OCI-LY7 (cell line): ENCODE measurements around the gene TGM2. TPM values are rescaled to one million over a fixed set of nuclear protein-coding genes. Genes with fewer than 3 reads are reported as not detected.

ENCODE experiments used
- BruUV-seq: library from RNA; stranded (reverse); fragments of 400-500 nt; replicated peaks from 2 replicates; lab custom pipeline; 2021; lab: Mats Ljungman, UMichigan
- CTCF ChIA-PET: fragments of 300-600 bp; sonication (Branson Sonifier 250); formaldehyde crosslinking; loops from one replicate; lab custom pipeline; 2022; ENCODE audit warnings: antibody characterized with exemption; ENCODE audit not compliant: unreplicated experiment; lab: Charles Lee
- POLR2A ChIA-PET: fragments of 300-600 bp; sonication (Branson Sonifier 250); formaldehyde crosslinking; loops from one replicate; lab custom pipeline; 2022; ENCODE audit warnings: antibody characterized with exemption; lab: Charles Lee
- DNase-seq: peaks from one replicate; pipeline ENCODE4 v3.0.0-alpha.2; 2015; ENCODE audit warnings: low spot score
- H2AFZ ChIP-seq: fragments of 200-600 bp; sonication (generic), shearing (Covaris generic); 2 replicates; pipeline ENCODE4 v1.6.1; 2014; ENCODE audit warnings: mild to moderate bottlenecking, antibody characterized with exemption, low read length, moderate library complexity
- H3K27ac ChIP-seq: fragments of 200-600 bp; sonication (generic); 2 replicates; pipeline ENCODE4 v1.5.1; 2014; ENCODE audit warnings: mixed run types, low read depth, mild to moderate bottlenecking, moderate library complexity, low read length, inconsistent platforms; ENCODE audit not compliant: poor library complexity, severe bottlenecking
- H3K36me3 ChIP-seq: fragments of 200-600 bp; sonication (generic); 2 replicates; pipeline ENCODE4 v1.6.1; 2014; ENCODE audit warnings: mild to moderate bottlenecking, antibody characterized with exemption, low read length, moderate library complexity, mixed read lengths; ENCODE audit not compliant: insufficient read depth
- H3K4me1 ChIP-seq: fragments of 200-600 bp; sonication (generic); 2 replicates; pipeline ENCODE4 v1.5.1; 2014; ENCODE audit warnings: mild to moderate bottlenecking, low read length; ENCODE audit not compliant: insufficient read depth, poor library complexity, severe bottlenecking
- H3K4me2 ChIP-seq: fragments of 200-600 bp; sonication (generic); 2 replicates; pipeline ENCODE4 v1.6.1; 2014; ENCODE audit warnings: mild to moderate bottlenecking, low read length
- H3K4me3 ChIP-seq: fragments of 200-600 bp; sonication (generic); 2 replicates; pipeline ENCODE4 v1.5.1; 2014; ENCODE audit warnings: mild to moderate bottlenecking, low read depth, low read length; ENCODE audit not compliant: poor library complexity, severe bottlenecking
- H3K79me2 ChIP-seq: fragments of 200-600 bp; sonication (generic); 2 replicates; pipeline ENCODE4 v1.6.1; 2016; ENCODE audit warnings: low read depth, mild to moderate bottlenecking, low read length, moderate library complexity, mixed read lengths; ENCODE audit not compliant: insufficient read depth
- H3K9me2 ChIP-seq: fragments of 200-600 bp; sonication (generic); 2 replicates; pipeline ENCODE4 v1.6.1; 2016; ENCODE audit warnings: mild to moderate bottlenecking, low read length, mixed read lengths; ENCODE audit not compliant: insufficient read depth
- H3K9me3 ChIP-seq: fragments of 200-600 bp; sonication (generic); 2 replicates; pipeline ENCODE4 v1.6.1; 2014; ENCODE audit warnings: mild to moderate bottlenecking, mixed run types, low read length, mixed read lengths
- H4K20me1 ChIP-seq: fragments of 200-600 bp; sonication (generic); 2 replicates; pipeline ENCODE4 v1.6.1; 2014; ENCODE audit warnings: mild to moderate bottlenecking, antibody characterized with exemption, low read length, moderate library complexity, mixed read lengths; ENCODE audit not compliant: insufficient read depth
- CTCF ChIP-seq: fragments of 200-600 bp; sonication (generic); conservative IDR thresholded peaks from 2 replicates; pipeline ENCODE4 v1.5.1; 2014; ENCODE audit warnings: mild to moderate bottlenecking, antibody characterized with exemption, low read length, moderate library complexity, mixed read lengths
- EZH2phosphoT487 ChIP-seq: fragments of 200-600 bp; sonication (generic); IDR thresholded peaks from 2 replicates; pipeline ENCODE4 v1.6.1; 2018; ENCODE audit warnings: low read depth, borderline replicate concordance, mild to moderate bottlenecking, mixed run types, antibody characterized with exemption, low read length, moderate library complexity, mixed read lengths
- intact Hi-C: fragments of 100-400 bp; cut with micrococcal nuclease; formaldehyde crosslinking; loops from one replicate; pipeline ENCODE4 v1.10.0; 2022; ENCODE audit not compliant: unreplicated experiment
- total RNA-seq, 2 experiments: library from RNA; depleted of rRNA in 1 of 2; stranded (reverse); fragments of >200 nt in 1 of 2; shearing (Covaris generic) in 1 of 2; gene quantifications; 2 replicates each; pipeline ENCODE4 v1.2.3, GENCODE V29; 2014 to 2022

TGM2 gene
- total RNA-seq, 2 experiments from 2014 or later, result not detected

DNA sequence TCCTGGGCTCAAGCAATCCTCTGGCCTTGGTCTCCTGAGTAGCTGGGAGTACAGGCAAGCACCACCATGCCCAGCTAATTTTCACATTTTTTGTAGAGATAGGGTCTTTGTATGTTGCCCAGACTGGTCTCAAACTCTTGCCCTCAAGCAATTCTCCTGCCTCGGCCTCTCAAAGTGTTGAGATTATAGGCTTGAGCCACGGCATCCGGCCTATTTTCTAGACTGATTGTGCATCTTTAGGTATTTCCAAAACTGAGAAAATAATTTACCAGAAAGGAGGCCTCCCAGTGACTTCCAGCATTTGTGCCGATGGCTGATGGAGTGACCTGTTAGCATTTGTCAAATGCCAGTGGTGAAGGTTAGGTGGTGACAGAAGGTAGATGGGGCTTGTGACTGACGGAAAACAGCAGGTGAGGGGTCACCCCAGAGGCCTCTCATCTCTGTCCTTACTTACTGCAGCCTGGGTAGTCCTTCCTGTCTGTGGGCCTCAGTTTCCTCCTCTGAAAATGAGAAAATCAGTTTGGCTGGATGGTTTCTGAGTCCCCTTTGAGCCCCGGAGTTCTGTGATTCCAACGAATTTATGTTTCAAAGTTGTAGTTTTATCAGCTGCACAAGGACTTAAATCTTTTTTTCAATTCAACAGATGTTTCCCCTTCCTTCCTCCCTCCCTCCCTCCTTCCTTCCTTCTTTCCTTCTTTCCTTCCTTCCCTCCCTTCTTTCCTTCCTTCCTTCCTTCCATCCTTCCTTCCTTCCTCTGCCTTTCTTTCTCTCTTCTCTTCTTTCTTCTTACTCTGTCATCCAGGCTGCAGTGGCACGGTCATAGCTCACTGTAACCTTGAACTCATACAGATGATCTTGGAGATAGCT lies 53.5 kb downstream of the TGM2 start:
- BruUV-seq, result no TSS peak
- Histone ChIP-seq H3K4me3 (no peak overlapping the region), H3K9me3 (no peaks in the 10 kb centered on the region), H3K4me1 (no peaks in the 10 kb centered on the region), H3K36me3 (no peaks in the 10 kb centered on the region), H4K20me1 (no peaks in the 10 kb centered on the region), H2AFZ (no peak overlapping the region), H3K4me2 (no peak overlapping the region), H3K79me2 (no peaks in the 10 kb centered on the region), H3K9me2 (no peaks in the 10 kb centered on the region), H3K27ac (no peak overlapping the region)
- TF ChIP-seq EZH2phosphoT487 (no peak), CTCF (no peak)
- CTCF ChIA-PET, result interaction anchor here (1.0 kb wide), 1 partner anchor 54 kb away, joined by 3 read pairs; no protein-coding TSS in a partner anchor
- POLR2A ChIA-PET, result interaction anchor here (1.7 kb wide), 1 partner anchor 68 kb away, joined by 4 read pairs; no protein-coding TSS in a partner anchor
- DNase-seq, result no peak
- intact Hi-C loops, result no loop called here

- H3K36me3 ChIP-seq, result no peaks in the 10 kb centered on the region
- no peaks in the 10 kb centered on the region for H4K20me1 ChIP-seq
- no peak overlapping the region for H3K4me3 ChIP-seq
- POLR2A ChIA-PET, result interaction anchor here (1.2 to 1.7 kb wide), 2 partner anchors 18 to 67 kb away, joined by 4 read pairs; no protein-coding TSS in a partner anchor
- H3K4me1 ChIP-seq, result no peaks in the 10 kb centered on the region
- TF ChIP-seq CTCF (no peak), EZH2phosphoT487 (no peak)
- H3K27ac ChIP-seq, result no peak overlapping the region
- no peak overlapping the region for H3K4me2 ChIP-seq
- no peak for DNase-seq
- CTCF ChIA-PET, result interaction anchor here (1.0 kb wide), 1 partner anchor 53 kb away, joined by 3 read pairs; no protein-coding TSS in a partner anchor
- no peaks in the 10 kb centered on the region for H3K9me2 ChIP-seq
- no peaks in the 10 kb centered on the region for H3K79me2 ChIP-seq
- BruUV-seq, result no TSS peak
- H2AFZ ChIP-seq, result no peak overlapping the region
- intact Hi-C loops, result no loop called here
- H3K9me3 ChIP-seq, result no peaks in the 10 kb centered on the region
Measured at GRCh38 chr20:38110525-38111178, 54.4 kb downstream of the TGM2 start.
